Peyer's patch (tissue), 4 donors: ENCODE results near the gene TRERF1.

Source experiments
- POLR2A ChIP-seq, 2 donors: fragments of 450-650 bp; IDR thresholded peaks; one replicate each; pipeline ENCODE4 v1.5.1; 2017; ENCODE audit warnings: antibody characterized with exemption in 2 of 2, mild to moderate bottlenecking in 2 of 2, moderate library complexity in 2 of 2
- TF ChIP-seq, protein P1 (sequence below), 6 experiments: fragments of 450-650 bp in 4 of 6; fragments of 200-600 bp in 2 of 6; sonication (generic) in 1 of 6; IDR thresholded peaks; one replicate each; pipeline ENCODE4 v1.5.1; 2017 to 2019; ENCODE audit warnings: antibody characterized with exemption in 6 of 6, mild to moderate bottlenecking in 3 of 6, moderate library complexity in 1 of 6

GRCh38 chr6:42471714-42472113 lies 20.0 kb upstream of the TRERF1 start:
- no peak for TF ChIP-seq POLR2A (IDR thresholded peaks at IDR 0.05)
- TF ChIP-seq, protein P1, sequence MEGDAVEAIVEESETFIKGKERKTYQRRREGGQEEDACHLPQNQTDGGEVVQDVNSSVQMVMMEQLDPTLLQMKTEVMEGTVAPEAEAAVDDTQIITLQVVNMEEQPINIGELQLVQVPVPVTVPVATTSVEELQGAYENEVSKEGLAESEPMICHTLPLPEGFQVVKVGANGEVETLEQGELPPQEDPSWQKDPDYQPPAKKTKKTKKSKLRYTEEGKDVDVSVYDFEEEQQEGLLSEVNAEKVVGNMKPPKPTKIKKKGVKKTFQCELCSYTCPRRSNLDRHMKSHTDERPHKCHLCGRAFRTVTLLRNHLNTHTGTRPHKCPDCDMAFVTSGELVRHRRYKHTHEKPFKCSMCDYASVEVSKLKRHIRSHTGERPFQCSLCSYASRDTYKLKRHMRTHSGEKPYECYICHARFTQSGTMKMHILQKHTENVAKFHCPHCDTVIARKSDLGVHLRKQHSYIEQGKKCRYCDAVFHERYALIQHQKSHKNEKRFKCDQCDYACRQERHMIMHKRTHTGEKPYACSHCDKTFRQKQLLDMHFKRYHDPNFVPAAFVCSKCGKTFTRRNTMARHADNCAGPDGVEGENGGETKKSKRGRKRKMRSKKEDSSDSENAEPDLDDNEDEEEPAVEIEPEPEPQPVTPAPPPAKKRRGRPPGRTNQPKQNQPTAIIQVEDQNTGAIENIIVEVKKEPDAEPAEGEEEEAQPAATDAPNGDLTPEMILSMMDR (IDR thresholded peaks at IDR 0.05), result no peak
